SKM-1 treated with dmso at 0.1 percent for 144 hours (cell line): ENCODE measurements around the gene PRPF6.

Experiments
- DNase-seq: peaks from one replicate; lab custom pipeline; 2025; ENCODE audit not compliant: unreplicated experiment; lab: John Stamatoyannopoulos, UW

PRPF6 gene

DNA sequence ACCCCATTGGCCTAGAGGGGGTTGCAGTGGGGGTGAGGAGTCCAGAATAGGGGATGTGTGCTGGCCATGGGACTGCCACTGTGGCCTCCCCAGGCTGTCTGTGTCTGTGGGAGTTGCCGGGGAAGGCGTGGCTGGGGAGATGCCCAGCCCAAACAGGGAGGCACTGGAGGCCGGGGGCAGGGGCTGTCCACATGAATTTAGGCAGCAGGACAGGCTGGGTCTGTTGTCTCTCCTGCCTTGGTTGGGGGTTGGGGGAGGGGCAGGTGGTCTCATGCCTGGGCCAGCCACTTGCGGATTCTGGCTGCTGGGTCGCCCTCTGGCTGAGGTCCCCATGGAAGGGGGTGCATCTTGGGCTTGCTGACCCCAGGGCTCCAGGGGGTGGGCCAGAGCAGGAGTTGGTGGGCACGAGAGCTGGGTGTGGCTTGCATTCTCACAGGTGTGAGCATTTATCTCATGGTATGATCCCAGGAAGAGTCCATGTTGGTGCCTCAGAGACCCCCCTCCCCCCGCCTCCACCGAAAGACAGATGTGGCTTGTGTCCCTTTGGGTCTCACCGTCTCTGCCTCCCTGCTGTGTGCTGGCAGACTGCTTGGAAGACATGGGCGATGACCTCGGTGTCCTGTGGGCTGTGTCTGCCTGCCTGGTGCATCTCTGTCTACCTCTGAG lies 64.5 kb downstream of the PRPF6 start:
- DNase-seq: no peak

DNA sequence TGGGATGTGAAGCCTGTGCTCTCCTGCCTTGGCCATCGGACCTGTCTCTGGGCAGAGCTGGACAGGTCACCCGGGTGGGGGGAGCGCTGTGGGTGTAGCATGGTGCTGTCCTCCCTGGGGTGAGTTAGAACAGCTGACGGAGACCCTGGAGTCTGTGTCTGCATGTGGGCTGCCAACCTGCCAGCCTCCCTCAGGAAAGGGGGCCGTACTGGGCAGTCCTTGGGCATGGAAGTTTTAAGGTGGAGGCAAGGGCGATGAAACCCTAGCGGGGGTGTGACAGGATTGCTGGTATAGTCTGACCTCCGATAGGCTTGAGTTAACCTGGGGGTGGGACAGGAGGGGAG lies 66.1 kb downstream of the PRPF6 start:
- DNase-seq: no peak

DNA sequence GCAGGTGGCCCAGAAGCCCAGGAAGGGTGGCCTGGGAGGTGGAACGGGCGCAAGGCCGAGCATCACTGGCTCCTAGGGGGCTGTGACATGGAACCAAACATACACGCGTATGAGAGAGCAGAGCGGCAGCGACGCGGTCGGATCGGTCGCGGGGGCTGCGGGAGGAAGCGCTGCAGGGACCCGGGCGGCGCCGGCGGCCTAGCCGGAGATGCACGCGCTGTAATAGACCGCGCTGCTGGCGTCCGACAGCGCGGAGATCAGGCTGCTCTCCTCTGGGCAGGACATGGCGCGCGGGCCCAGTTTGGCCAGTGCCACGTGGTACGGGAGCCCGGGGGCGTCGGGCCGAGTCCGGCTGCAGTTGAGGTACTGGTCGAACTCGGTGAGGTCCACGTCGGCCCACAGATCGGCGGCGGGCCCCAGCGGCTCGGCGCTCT lies 67.1 kb downstream of the PRPF6 start:
- no peak for DNase-seq

DNA sequence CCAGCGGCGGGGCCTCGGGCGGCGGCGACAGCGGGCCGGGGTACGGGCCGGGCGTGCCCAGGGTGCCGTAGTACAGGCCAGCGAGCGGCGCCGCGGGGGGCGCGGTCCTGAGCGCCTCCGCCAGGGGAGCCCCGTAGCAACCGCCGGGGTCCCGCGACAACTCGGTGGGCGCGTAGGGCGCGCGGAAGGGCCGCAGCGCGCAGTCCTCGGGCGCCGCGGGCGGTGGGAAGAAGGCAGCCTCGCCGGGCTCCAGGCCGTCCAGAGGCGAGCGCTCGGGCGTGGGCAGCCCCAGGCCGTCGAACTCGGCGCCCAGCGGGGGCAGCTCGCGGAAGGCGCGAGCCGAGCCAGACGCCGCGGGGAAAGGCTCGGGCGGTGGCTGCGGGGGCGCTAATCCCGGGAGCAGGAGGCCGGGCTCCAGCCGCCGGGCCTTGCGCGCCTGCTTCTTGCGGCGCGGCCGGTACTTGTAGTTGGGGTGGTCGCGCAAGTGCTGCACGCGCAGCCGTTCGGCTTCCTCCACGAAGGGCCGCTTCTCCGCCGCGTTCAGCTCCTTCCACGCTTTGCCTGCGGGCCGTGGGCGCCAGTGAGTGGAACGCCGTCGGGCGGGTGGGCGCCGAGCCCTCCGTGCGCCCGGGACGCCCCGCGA lies 67.6 kb downstream of the PRPF6 start:
- DNase-seq: no peak

DNA sequence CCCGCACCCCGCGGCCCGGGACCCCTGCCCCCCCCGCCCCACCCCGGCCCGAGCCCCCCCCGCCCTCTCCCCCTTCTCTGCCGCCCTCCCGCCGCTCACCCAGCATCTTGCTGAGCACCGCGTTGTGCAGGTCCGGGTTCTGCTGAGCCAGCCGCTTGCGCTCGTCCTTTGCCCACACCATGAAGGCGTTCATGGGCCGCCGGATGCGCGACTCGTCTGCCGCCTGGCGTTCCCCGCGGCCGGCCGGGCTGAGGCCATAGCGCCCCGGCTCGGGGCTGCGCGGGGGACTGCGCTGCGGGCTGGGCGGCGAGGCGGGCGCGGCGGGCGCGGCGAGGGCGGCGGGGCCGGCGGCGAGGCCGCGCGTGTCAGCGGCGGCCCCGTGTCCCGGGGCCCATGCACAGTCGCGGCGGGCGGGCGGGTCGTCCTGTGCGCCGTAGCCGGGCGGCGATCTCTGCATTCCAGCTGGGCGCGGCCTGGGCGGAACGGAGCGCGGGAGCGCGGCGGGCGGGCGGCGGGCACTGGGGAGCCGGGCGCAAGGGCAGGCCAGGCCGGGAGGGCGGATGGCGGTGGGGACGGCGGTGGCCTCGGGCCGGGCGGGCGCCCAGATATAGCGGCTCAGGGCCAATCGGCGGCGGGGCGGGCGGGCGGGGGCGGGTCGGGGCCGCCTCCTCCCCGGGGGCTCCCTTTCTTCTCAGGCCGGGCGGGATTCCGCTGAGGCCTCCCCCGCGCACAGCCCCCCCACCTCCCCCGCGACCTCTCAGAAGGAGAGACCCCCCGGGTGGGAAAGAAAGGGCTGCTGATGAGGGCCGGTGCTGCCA lies 68.3 kb downstream of the PRPF6 start, which contains the start of gene SOX18:
Gene SOX18, minus strand, starts transcription at position 580 of the 818 bp plus-strand sequence. Its CDS starts 123 bp downstream, at position 457.
- no peak for DNase-seq

DNA sequence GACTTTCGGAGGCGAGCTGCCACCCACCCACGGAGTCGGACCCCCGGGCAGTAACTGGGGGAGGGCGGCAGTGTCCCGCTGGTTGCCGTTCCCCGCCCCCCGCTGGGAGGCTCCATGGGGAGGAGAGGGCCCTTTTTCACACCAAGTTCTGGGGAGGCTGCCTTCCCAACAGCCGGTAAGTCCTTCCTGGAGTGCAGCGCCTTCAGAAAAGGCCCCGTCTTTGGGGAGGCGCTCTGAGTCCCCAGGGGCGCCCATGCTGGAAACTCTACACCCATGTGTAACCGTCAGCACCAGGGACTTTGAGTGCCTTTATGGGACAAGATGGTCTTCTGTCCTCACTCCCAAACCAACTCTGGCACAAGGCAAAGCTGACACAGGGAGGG lies 68.9 kb downstream of the PRPF6 start:
- no peak for DNase-seq

DNA sequence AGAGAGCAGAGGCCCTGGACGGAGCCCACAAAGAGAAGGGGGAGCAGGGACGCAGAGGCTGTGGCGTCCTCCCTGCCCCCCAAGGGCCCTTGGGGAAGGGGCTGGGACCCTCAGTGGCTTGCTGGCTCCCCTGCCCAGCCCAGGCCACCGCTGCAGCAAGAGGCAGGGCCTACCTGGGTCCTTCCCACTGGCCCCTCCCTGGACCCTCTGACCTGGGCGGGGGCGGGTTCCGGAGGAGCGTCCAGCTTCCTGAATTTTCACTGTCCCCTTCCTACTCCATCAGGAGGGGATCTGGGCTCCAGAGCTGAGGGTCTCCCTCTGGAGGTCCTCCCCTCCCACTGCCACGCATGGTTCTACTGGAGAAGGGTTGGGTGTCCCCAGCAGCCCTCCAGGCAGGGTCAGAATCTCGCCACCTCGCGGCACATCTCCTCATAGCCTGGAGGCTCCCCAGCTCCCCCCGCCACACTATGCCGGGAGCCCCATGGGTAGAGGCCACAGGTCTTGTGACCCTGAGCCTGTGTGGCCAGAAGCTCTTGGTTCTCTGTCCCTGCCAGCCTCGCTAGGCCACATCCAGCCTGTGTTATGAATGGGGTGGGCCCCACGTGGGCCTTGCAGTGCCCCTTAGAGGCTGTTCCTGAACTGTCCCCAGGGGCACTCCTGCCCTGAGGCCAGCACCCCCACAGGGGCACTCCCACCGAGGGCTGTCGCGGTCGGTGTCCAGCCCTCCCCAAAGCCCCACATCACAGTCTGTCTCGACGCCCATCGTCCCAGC lies 69.5 kb downstream of the PRPF6 start:
- DNase-seq: no peak

DNA sequence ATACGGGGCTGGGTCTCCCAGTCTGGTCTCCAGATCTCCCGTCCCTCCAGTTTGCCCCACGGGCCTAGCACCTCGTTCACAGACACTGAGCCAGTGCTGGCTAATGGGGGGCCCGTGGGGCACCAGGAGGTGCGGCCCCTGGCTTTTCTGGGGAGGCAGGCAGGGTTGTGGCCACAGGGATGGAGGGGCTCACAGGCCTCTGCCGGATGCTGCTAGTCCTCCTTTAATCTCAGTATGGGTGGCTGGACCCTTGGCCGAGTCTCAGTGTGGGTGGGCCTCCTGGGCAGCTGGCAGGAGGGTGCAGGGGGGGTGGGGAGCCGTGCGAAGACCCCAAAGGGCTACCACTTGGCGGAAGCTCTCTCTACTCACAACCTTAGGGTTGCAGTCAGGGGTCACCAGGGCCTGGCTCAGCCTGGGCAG lies 70.1 kb downstream of the PRPF6 start:
- no peak for DNase-seq

DNA sequence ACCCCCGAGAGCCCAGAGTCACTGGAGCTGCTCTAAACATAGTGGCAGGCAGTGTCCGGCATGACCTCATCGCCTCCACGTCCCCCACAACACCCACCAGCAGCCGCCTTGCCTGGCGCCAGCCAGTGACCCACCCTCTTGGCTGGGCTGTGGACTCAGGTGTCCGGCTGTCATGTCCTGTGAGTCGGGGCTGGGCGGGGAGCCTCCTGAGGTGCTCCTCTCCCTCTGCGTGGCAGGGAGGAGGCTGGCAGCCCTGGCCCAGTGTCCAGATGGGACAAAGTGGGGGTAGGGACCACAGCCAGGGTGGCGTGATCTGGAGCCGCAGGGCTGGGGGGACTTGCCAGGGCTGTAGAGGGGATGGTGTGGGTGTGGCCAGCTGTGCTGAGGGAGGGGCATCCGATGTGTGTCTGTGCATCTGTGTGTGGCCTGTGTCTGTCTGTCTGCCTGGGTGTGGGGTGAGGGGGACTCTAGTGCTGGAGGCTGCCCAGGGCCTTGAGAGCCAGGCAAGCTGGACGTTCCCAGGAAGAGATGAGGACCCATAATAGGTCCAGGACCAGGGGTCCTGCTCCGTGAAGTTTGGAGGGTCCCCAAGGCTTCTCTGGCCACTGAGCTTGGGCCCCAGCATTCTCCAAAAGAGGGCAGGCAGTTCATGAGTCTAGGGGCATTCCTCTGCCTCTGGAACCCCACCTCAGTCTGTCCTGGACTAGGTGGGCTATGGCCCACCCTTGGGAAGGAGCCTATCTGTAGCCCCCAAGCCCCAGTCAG lies 70.8 kb downstream of the PRPF6 start:
- DNase-seq: no peak

DNA sequence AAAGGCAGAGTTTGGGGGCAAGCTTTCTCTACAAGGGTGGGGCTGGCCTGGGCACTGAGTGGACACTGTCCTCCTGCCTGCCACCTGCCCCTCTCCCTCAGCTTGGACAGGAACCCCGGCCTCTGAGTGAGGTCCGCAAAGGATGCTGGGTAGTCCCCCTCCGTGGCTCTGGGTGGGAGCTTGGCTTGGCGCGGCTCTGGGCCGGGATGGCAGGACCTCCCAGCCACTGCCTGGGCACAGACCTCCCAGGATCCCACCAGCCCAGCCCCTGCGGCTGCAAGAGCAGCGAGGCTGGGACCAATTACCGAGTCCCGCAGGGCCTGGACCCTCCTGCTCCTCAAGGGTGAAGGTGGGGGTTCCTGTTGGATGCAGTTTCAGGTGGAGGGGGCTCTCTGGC lies 71.4 kb downstream of the PRPF6 start:
- DNase-seq: no peak

DNA sequence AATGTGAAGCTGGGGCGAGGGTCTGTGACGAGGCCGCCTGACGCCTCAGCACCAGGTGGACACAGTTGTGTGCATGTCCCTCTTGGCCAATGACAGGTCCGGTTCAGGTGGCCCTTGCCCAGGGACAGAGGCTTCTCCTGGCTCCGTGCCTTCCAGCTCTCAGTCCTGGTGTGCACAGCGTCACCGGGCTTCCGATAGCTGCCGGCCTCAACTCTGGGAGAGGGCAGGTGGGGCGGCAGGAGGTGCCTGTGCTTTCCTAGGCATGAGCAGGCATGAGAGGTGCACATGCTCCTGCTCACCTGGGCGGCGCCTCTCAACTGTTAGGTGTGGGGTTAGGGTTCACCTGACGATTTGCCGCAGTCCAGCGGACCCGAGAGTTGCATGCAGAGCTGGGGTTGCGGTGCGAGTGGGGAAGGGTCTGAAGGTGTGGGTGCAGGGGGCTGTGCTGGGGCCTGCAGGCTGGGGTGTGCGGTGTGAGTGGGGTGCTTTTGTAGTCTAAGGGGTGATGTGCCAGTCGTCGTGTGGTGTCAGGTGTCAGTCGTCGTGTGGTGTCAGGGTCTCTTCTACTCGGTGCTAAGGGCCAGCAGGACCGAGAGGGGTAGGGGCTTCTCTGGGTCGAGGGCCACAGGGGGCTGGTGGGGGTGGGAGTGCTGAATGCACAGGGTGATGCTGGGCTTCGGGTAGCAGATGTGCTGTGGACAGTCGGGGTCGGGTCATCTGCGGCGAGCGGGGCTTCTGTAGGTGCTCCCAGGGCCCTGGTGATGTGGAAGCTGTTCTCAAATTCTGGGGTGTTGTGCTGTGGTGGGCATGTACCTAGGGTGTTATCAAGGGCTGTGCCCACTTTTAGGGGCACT lies 72.3 kb downstream of the PRPF6 start:
- no peak for DNase-seq

DNA sequence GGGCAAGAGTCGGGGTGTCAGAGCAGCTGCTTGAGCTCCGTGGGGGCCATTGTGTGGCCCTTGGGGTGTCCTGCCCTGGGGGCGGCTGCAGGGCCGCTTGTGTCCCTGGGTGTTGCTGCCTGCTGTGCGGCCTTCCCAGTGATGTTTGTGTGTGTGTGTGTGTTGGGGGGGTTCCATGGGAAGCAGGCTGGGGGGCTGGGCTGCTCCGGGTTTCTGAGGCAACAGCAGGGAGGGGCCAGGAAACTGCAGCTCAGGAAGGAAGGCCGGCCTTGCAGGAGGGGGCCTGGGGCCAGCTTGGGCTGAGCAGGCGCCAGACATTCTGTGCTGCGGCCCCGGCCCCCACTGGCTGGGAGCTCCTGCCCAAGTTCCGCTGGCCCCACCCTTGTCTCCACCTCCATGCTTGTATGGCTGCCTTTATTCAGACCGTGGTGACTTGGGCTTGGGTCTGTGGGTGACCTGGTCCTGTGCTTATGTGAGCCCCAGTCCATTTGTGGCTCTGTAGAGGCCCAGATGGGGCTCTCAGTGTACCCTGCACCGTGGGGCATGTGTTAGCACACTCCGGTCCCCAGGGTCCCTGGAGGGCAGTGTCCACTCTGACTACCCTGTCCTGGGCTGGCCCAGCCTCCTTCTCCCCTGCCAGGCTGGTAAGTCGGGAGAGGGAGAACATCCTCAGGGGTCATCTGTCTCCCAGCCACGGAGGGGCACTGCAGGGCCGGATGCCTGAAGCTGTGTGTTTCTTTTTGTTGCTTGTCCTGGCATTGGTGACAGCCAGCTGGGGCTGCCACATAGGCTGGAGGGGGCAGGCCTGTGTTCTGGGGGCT lies 73.1 kb downstream of the PRPF6 start:
- DNase-seq: no peak

DNA sequence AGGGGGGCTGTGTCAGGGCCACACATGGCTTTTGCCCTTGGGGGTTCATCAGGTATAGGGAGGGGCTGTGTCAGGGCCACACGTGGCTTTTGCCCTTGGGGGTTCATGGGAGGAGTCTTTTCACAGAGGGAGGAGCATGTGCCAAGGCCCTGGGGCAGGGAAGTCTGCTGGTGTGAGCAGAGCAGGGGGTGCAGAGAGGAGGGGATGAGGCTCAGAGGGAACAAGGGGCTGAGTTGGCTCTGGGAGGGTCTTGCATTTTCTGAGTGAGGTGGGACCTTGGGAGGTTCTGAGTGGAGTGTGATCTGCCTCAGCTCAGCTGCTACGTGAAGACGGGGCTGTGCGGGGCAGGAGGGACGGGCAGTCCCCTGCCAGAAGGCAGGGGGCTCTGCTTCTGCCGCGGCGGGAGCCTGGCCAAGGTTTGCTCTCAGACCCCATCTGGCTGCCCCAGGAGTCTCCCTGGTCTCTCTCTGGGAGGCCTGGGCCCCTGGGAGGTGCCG lies 74.5 kb downstream of the PRPF6 start:
- no peak for DNase-seq

DNA sequence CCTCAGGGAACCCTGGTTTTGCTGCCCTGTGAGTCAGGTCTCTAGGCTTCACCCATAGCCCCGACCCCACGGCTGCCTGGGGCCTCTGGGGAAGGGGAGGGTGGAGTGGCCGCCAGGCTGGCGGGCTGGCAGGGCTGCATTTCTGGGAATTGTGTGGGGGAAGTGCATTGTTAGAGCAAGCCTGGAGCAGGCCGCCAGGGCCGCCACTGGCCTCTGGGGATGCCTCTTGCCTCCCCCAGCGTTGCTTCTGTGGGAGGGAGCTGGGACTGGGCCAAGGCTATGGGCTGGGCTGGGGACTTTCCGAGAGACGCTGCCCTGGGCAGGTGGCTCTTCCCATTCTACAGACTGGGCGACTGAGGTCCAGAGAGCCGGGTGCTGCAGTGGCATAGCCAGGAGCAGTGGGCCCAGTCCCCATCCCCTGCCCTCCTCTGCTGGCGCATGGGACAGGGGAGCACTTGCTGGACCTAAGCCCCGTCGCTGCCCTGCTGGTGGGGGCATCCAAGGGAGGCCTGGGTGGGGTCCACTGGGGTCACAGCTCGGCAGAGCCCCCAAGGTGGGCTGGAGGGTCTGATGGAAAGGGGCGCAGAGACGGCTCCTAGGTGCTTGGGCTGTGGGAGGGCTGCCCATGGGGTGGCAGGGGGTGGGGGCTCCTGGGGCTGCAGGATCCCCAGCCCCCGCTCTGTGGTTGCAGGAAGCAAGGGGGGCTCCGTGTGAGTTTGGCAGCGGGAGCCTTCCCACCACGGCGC lies 75.1 kb downstream of the PRPF6 start:
- DNase-seq: no peak

DNA sequence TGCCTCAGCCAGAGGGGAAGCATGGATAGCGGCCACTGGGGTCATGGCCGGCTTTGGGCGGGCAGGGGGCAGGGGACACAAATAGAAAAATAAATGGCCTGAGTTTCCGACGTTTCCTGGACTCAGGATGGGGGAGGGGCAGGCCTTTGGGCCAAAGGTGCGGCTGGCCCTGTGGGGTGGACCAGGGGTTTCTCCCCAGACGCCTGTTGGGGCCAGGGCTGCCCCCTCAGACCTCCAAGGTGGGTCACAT lies 75.6 kb downstream of the PRPF6 start:
- DNase-seq: no peak

DNA sequence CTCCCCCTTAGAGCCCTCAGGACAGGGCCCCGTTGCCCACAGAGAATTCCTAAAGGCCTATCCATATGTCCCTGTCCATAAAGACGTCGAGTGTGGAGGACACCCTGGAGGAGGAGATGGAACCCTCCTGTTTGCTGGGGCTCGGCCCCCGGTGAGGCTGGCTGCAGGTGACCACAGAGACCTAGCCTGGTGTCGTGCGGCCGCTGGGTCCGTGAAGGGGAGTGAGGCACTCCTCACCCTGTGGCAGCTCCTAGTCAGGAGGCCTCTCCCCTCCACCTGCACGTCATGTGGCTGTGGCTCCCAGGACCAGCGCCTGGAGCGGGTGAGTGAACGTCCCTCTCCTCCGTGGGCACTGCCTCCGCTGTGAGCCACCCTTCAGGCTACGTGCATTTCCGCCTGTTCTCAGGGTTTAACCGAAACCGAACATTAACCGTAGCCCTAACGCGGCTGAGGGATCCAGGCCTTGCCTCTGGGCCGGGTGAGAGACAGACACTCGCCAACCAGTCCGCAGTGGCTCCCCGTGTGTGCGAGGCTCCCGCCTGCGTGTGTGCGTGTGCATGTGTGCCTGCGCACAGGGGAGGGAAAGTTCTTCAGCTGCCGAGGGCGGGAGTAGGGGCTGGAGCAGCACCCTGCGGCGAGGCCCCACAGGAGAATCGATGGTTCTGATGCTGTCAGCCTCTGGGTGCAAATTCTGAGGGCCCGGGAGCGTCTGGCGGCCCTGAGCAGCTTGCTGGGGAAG lies 76.1 kb downstream of the PRPF6 start:
- no peak for DNase-seq

DNA sequence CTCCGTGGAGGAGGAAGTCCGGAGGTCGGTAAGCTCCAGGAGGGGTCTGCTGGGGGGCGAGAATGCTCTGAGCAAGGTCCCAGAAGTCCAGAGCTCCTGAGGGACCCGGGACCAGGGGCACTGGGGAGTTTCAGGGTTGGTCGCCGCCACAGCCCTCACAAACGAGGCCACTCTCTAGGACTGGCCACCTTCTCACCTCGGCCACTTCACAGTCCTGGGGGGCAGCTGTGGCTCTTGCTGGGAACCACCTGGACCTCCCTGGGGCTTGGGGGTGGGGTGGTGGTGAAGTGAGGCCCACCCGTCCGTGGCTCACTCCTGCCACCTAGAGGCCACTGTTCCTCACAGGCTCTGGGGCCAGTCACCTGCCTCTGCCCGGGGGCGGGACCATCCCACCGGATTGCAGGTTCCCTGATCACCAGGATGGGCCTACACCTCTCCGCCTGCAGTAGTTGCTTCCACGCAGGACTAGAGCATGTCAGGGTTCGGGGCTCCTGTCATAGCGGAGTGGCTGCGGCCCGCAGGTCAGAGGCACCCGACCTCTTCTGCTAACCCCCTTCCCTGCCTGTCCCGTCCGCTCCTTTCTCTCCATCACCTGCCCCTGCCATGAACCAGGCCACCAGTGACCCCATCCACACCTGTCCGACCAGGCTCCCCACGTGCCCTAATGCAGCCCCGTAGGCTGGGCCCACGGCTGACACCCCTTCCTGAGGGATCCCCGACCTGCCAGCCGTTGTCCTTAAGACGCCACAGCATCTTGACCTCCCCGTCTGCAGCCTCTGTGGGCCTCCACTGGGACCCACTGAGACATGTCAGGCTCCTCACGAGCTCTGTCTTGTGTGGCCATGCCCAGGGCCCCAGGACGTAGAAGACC lies 76.9 kb downstream of the PRPF6 start:
- peak; percentile 47 for DNase-seq
